ENCODE results near the gene ZNF689. TPM values are rescaled to one million over a fixed set of nuclear protein-coding genes. Genes with fewer than 3 reads are reported as not detected.

ZNF689 gene
- total and polyA plus RNA-seq, 2 of the 13 experiments (the other 11 are each of a cell fraction or from before 2014, with no cell fraction given) = 9.7 to 19.5 TPM

DNA sequence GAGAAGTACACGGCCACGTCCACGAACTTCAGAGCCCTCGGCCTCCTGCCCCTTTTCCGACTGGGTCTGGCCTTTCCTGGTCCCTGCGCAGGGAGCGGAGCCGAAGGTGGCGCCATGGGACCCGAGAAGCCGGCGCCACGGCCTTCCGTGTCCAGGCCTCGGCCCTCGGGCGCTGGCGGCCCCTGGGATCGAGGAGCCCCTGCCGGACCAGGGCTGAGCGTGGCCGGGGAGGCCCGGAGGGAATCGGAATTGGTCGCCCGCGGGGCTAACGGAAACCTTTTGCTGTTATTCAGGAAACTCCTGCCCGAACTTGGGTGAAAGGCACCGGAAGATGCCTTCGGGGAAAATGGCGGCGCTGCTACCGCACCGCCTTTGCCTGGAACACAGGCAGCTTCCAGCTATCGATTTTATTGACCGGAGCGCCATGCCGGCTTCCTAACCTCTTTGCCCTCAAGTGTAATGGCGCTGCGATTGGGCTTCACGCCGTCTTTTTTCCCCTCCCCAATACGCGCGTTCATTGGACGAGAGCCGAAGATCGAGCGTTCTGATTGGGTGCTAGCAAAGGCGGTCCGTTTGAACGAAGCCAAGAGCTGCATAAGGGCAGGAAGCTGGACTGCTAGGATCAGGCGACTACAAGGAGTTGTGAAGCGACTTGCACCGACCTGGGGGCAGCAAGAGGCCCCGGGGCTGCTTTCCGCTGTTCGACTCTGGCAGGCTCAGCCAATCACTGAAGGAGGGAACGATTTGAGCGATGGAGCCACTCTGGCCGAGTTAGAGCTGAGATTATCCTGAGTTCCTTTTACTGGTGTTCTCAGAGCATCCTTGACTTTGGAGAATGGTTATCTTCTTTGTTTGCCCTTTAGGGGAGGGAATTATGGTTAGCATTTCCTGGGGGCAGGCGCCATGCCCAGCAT is at the start of gene ZNF689 (continued):
- TF ChIP-seq, protein P1, sequence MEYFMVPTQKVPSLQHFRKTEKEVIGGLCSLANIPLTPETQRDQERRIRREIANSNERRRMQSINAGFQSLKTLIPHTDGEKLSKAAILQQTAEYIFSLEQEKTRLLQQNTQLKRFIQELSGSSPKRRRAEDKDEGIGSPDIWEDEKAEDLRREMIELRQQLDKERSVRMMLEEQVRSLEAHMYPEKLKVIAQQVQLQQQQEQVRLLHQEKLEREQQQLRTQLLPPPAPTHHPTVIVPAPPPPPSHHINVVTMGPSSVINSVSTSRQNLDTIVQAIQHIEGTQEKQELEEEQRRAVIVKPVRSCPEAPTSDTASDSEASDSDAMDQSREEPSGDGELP (IDR thresholded peaks at IDR 0.05; ENCODE audit: borderline replicate concordance, low read depth) = 0 out of 2 replicates have a peak, but pooled peaks have one; percentile 29
- TF ChIP-seq GZF1 (CRISPR knock-in tag; IDR thresholded peaks at IDR 0.05) = peak; percentile 73; the same call in 1 of the 2 replicates
- peak; percentile 68 for TF ChIP-seq RARA (CRISPR knock-in tag; IDR thresholded peaks at IDR 0.05)
- 0 out of 2 replicates have a peak, but pooled peaks have one; percentile 80 for TF ChIP-seq ZBTB39 (CRISPR knock-in tag; IDR thresholded peaks at IDR 0.05)
- TF ChIP-seq PAX8 (CRISPR knock-in tag; IDR thresholded peaks at IDR 0.05; ENCODE audit: borderline replicate concordance) = peak; percentile 96; the same call in 1 of the 2 replicates
- TF ChIP-seq CREM (IDR thresholded peaks at IDR 0.05) = peak; percentile 95
- TF ChIP-seq CREM (CRISPR knock-in tag; IDR thresholded peaks at IDR 0.05) = no peak
- TF ChIP-seq, protein P2, sequence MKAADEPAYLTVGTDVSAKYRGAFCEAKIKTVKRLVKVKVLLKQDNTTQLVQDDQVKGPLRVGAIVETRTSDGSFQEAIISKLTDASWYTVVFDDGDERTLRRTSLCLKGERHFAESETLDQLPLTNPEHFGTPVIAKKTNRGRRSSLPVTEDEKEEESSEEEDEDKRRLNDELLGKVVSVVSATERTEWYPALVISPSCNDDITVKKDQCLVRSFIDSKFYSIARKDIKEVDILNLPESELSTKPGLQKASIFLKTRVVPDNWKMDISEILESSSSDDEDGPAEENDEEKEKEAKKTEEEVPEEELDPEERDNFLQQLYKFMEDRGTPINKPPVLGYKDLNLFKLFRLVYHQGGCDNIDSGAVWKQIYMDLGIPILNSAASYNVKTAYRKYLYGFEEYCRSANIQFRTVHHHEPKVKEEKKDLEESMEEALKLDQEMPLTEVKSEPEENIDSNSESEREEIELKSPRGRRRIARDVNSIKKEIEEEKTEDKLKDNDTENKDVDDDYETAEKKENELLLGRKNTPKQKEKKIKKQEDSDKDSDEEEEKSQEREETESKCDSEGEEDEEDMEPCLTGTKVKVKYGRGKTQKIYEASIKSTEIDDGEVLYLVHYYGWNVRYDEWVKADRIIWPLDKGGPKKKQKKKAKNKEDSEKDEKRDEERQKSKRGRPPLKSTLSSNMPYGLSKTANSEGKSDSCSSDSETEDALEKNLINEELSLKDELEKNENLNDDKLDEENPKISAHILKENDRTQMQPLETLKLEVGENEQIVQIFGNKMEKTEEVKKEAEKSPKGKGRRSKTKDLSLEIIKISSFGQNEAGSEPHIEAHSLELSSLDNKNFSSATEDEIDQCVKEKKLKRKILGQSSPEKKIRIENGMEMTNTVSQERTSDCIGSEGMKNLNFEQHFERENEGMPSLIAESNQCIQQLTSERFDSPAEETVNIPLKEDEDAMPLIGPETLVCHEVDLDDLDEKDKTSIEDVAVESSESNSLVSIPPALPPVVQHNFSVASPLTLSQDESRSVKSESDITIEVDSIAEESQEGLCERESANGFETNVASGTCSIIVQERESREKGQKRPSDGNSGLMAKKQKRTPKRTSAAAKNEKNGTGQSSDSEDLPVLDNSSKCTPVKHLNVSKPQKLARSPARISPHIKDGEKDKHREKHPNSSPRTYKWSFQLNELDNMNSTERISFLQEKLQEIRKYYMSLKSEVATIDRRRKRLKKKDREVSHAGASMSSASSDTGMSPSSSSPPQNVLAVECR (CRISPR knock-in tag; IDR thresholded peaks at IDR 0.05; ENCODE audit: borderline replicate concordance) = peak; percentile 93
- TF ChIP-seq, protein P3, sequence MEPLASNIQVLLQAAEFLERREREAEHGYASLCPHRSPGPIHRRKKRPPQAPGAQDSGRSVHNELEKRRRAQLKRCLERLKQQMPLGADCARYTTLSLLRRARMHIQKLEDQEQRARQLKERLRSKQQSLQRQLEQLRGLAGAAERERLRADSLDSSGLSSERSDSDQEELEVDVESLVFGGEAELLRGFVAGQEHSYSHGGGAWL (CRISPR knock-in tag; IDR thresholded peaks at IDR 0.05) = peak; percentile 89
- peak; percentile 72 for TF ChIP-seq ZNF331 (CRISPR knock-in tag; IDR thresholded peaks at IDR 0.05)
- no peak for TF ChIP-seq ADNP (CRISPR knock-in tag; IDR thresholded peaks at IDR 0.05)
- TF ChIP-seq CENPBD1 (CRISPR knock-in tag; IDR thresholded peaks at IDR 0.05; ENCODE audit: borderline replicate concordance, low read depth) = no peak
- peak; percentile 98 for TF ChIP-seq ZBTB25 (CRISPR knock-in tag; IDR thresholded peaks at IDR 0.05)
- TF ChIP-seq ZNF543 (CRISPR knock-in tag; IDR thresholded peaks at IDR 0.05) = peak; percentile 81
- no peak for TF ChIP-seq ZNF549 (CRISPR knock-in tag; IDR thresholded peaks at IDR 0.05)
- no peak for TF ChIP-seq RFX5 (IDR thresholded peaks at IDR 0.05; ENCODE audit: low read depth, low read length)
- TF ChIP-seq ZNF451 (CRISPR knock-in tag; IDR thresholded peaks at IDR 0.05) = peak; percentile 60; the same call in 1 of the 2 replicates
- no peak for TF ChIP-seq PHB2 (IDR thresholded peaks at IDR 0.05; ENCODE audit: partially characterized antibody)
- no peak for TF ChIP-seq NFE2L2 (IDR thresholded peaks at IDR 0.05; ENCODE audit: low read length)

Measured in HepG2 (cell line).